Measurements from ENCODE around the gene MTURN. TPM values are rescaled to one million over a fixed set of nuclear protein-coding genes. Genes with fewer than 3 reads are reported as not detected.

MTURN gene
- total RNA-seq, 1 donor from 2014 or later: 8.1 TPM

DNA sequence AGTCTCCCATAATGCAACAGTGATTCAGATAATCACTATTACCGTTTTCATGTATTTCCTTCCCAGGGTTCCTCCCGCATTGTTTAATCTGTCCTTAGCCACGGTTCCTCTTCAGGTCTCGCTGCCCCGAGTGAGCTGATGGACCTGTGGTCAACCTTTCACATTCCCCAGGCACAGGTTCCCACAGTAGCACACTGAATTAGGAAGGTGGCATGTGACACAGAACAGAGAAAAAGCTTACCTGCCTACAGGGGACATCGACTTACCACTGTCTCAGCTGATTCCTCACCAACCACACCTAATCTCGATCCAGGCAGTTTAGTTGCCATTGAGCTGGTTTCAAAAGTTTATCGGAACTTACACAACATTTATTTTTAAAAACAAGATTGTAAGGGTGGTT lies 72.2 kb downstream of the MTURN start:
- DNase-seq (ENCODE audit: low read depth, low spot score): no peak

DNA sequence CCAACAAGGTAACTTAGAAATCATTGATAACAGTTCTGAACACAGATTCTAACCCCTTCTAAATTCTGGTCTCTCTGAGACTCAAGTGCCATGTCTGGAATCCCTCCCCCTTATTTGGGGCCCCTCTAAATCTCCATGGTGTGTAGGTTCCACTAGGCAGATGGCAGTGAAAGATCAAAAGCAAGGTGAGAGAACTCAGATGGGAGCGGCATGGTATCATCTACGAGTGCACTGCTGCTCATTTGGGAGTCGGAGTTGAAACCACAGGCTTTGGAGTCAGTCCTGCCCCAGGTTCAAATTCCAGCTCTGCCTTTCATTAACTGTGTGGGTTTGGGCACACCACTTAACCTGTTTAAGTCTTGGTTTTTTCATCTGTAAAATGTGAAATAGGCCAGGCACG lies 72.6 kb downstream of the MTURN start:
- no peak for DNase-seq (ENCODE audit: low read depth, low spot score)

DNA sequence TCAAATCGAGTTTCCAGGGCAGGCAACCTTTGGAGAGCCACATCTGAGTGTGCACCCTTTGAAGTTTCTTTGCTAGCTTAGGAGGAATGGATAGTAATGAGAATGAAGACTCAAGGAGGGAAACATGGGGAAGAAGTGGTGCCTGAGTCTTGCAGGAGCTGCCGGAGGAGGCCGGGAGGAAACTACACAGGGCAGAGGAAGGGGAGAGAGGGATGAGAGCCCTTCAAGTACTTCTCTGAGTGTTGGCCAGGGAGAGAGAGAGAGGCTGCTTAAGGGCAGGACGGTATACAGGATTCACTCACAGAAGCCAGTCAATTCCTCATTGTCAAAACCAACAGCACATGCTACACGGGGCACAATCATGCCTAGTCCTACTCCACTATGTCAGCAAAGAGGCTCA lies 75.2 kb downstream of the MTURN start:
- DNase-seq (ENCODE audit: low read depth, low spot score): no peak

Other genes starting within 250 kb of the MTURN start
- gene SCRN1, start 145.2 kb upstream of the MTURN start, total RNA-seq: 29.6 and 114 TPM in 2 replicates
- 22.4 and 23.3 TPM in 2 replicates for gene FKBP14, start 108.3 kb upstream of the MTURN start, total RNA-seq
- 12.7 and 16.5 TPM in 2 replicates for gene PLEKHA8, start 106.6 kb upstream of the MTURN start, total RNA-seq
- gene ZNRF2, start 149.6 kb downstream of the MTURN start, total RNA-seq: 4.9 and 8.9 TPM in 2 replicates

All from pulmonary artery endothelial cell (primary cell).